Measurements from ENCODE around the gene GREM2. TPM values are rescaled to one million over a fixed set of nuclear protein-coding genes. Genes with fewer than 3 reads are reported as not detected.

Gene GREM2
- total and polyA plus RNA-seq, 10 donors, result 0.22 to 1.5 (median 0.69) TPM

DNA sequence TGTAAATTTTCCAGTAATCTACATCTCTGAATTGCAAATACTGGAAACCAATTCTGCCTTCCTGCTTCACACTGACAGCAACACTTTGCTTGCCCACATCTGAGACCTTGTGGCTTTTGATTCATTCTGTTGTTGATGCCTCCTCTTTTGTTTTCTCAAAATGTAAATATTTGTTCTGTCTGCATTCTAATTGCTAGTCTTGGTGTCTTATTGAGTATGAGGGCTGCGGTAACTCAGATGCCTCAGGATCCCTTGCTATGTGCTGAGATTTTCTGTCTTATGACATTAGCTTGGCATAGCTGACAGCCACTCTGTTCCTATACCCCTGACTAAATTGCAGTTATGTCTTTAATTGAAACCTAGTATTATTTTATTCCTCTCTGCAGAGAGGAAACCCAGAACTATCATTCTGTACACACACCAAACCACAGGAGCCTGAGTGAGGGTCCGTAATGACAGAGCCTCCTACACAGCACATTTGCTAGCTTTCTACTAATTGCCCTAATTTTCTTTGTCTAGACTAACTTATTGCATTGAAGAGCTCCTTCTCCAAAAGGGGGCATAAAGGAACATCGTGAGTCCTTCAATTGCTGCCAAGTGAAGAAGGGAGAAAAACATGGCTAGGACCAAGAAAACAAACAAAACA, 72.1 kb downstream of the GREM2 start:
- Histone ChIP-seq H3K27me3 (replicated peaks in 1 of 7) (no peaks in the 10 kb centered on the region), H3K4me1 (no peaks in the 10 kb centered on the region), H3K27ac (no peak overlapping the region), H3K36me3 (no peaks in the 10 kb centered on the region), H3K4me3 (no peak overlapping the region), H3K9me3 (peaks cover 0 to 16% (median 0%) of the 10 kb centered on the region in 8 donors)
- 36 to 40% (median 38%) methylated on average over 3 of the region's 3 CpGs for WGBS, 5 donors
- intact Hi-C loops (cut with DNase I; ENCODE audit: low total_unique reads), result no loop called here
- TF ChIP-seq, protein P1, sequence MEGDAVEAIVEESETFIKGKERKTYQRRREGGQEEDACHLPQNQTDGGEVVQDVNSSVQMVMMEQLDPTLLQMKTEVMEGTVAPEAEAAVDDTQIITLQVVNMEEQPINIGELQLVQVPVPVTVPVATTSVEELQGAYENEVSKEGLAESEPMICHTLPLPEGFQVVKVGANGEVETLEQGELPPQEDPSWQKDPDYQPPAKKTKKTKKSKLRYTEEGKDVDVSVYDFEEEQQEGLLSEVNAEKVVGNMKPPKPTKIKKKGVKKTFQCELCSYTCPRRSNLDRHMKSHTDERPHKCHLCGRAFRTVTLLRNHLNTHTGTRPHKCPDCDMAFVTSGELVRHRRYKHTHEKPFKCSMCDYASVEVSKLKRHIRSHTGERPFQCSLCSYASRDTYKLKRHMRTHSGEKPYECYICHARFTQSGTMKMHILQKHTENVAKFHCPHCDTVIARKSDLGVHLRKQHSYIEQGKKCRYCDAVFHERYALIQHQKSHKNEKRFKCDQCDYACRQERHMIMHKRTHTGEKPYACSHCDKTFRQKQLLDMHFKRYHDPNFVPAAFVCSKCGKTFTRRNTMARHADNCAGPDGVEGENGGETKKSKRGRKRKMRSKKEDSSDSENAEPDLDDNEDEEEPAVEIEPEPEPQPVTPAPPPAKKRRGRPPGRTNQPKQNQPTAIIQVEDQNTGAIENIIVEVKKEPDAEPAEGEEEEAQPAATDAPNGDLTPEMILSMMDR (IDR thresholded peaks at IDR 0.05 in 8 of 11, conservative IDR thresholded peaks at IDR 0.05 in 3 of 11), result no peak
- TF ChIP-seq POLR2A (IDR thresholded peaks at IDR 0.05) (no peak), POLR2AphosphoS5 (IDR thresholded peaks at IDR 0.05) (no peak)
- DNase-seq, result no peak

DNA sequence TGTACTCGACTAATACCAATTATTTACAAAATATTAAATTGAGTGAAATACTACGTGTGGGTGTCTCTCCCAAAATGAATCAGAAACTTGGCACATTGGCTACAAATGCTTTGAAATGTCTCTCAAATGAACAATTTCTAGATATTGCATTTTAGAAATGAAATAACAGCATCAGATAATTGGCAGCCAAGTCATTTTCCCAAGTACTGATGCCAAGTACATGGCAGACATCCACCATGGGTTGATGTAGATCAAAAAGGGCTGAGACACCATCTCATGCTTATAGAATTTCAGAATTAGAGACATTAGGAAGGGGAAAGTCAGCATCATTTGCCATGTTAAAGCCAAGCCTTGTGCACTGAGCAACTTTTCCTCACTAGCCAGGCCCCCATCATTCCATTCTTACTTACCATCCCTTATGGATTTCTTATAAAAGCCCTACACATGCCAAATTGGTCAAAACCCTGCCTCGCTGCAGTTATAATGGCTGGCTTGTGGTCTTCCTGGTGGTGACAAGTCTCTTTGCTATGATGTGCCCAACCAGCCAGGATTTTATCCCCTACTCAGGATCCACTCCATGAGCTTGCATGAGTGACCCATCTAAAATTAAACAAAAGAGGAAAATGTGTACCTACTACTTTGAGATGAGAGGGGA, 73.1 kb downstream of the GREM2 start:
- no peak overlapping the region for H3K27ac ChIP-seq
- no peaks in the 10 kb centered on the region for H3K4me1 ChIP-seq
- intact Hi-C loops (cut with DNase I; ENCODE audit: low total_unique reads), result no loop called here
- H3K4me3 ChIP-seq, result no peak overlapping the region
- WGBS, 5 donors, result 78 to 93% (median 81%) methylated on average over 3 of the region's 3 CpGs
- DNase-seq, result no peak
- H3K36me3 ChIP-seq, result no peaks in the 10 kb centered on the region
- peaks cover 0 to 12% (median 0%) of the 10 kb centered on the region in 8 donors for H3K9me3 ChIP-seq
- H3K27me3 ChIP-seq (replicated peaks in 1 of 7), result no peaks in the 10 kb centered on the region
- TF ChIP-seq POLR2A (IDR thresholded peaks at IDR 0.05), result no peak
- TF ChIP-seq, protein P1 (IDR thresholded peaks at IDR 0.05 in 8 of 11, conservative IDR thresholded peaks at IDR 0.05 in 3 of 11), result no peak
- TF ChIP-seq POLR2AphosphoS5 (IDR thresholded peaks at IDR 0.05), result no peak

DNA sequence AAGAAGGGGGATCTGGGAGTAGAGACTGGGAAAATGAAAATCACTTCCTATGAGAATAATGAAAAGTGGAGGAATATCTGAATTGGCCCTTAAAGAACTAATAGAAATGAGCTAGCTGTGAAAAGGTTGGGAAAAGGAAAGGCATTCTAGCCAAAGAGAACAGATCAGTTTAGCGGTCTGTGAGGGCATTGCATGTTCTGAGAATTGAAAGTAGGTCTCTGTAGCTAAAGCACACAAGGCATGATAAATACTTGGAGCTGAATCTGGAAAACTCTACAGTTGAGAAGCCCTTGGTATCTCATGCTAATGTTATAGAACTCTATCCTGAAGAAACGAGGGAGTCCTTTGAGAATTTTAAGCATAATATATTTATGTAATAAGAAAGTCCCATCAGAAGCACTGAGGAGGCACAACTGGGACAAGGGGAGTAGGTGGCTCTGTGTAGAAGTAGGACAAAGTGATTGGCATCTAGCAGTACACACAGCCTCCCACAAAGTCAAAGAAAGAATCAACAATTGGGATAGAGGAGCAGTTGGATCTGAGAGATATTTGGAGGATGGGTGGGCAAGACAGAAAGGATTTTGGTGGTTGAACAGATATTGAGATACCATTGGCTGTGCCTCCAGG, 78.7 kb downstream of the GREM2 start:
- TF ChIP-seq, protein P1 (IDR thresholded peaks at IDR 0.05 in 8 of 11, conservative IDR thresholded peaks at IDR 0.05 in 3 of 11), result no peak
- no peaks in the 10 kb centered on the region for H3K27me3 ChIP-seq (replicated peaks in 1 of 7)
- 61 to 87% (median 71%) methylated on average over 2 of the region's 2 CpGs for WGBS, 5 donors
- DNase-seq, result no peak
- no peaks in the 10 kb centered on the region for H3K4me1 ChIP-seq
- no peak overlapping the region for H3K27ac ChIP-seq
- H3K36me3 ChIP-seq, result no peaks in the 10 kb centered on the region
- no peak overlapping the region for H3K4me3 ChIP-seq
- no peaks in the 10 kb centered on the region for H3K9me3 ChIP-seq
- intact Hi-C loops (cut with DNase I; ENCODE audit: low total_unique reads), result no loop called here

DNA sequence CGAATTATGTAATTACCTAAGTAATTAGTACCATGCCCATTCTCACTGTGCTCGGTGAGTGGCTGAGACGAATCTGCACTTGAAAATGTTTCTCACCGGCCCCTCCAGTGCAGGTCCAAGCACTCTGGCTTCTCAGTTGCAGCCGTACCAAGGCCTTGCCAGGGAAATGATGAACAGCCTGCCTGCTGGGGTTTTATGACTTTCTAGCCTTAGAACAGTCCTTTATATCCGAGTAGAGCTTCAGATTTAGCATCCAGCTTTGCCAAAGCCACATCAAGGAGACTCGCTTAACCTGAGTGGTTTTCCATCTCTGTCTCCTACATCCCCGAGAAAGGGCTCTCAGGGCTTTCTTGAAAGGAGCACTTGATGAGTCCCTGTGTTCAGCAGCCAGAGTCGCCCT, 83.4 kb downstream of the GREM2 start:
- WGBS, 5 donors, result 78 to 90% (median 83%) methylated on average over 9 of the region's 9 CpGs
- H3K4me1 ChIP-seq, result no peaks in the 10 kb centered on the region
- DNase-seq, result no peak
- H3K4me3 ChIP-seq, result no peak overlapping the region
- no peaks in the 10 kb centered on the region for H3K27me3 ChIP-seq (replicated peaks in 1 of 7)
- TF ChIP-seq, protein P1 (IDR thresholded peaks at IDR 0.05 in 8 of 11, conservative IDR thresholded peaks at IDR 0.05 in 3 of 11), result no peak
- TF ChIP-seq POLR2AphosphoS5 (IDR thresholded peaks at IDR 0.05), result no peak
- TF ChIP-seq POLR2A (IDR thresholded peaks at IDR 0.05), result no peak
- H3K27ac ChIP-seq, result no peak overlapping the region
- no peaks in the 10 kb centered on the region for H3K36me3 ChIP-seq
- intact Hi-C loops (cut with DNase I; ENCODE audit: low total_unique reads), result no loop called here
- no peaks in the 10 kb centered on the region for H3K9me3 ChIP-seq
